CD4-positive, alpha-beta T cell (primary cell): Measurements from ENCODE around the gene RNF5. TPM values are rescaled to one million over a fixed set of nuclear protein-coding genes. Genes with fewer than 3 reads are reported as not detected.
"Not testable (repeated sequence)": the region's sequence is repeated elsewhere in the genome, so short reads cannot be mapped to it uniquely, and the experiment has no call there.

Source experiments
- ATAC-seq: fragments of 200-7000 bp; cut with Tn5 transposase; one replicate; pipeline ENCODE4 v1.10.0; 2022; ENCODE audit warnings: mild to moderate bottlenecking; ENCODE audit not compliant: poor library complexity
- CTCF ChIA-PET: fragments of 350-600 bp; sonication (Branson Sonifier 250); formaldehyde crosslinking; loops from one replicate; lab custom pipeline; 2021; ENCODE audit warnings: antibody characterized with exemption, inconsistent platforms; lab: Charles Lee
- POLR2A ChIA-PET: fragments of 350-600 bp; sonication (Branson Sonifier 250); formaldehyde crosslinking; loops from one replicate; lab custom pipeline; 2021; ENCODE audit warnings: antibody characterized with exemption, inconsistent platforms; lab: Charles Lee
- DNase-seq, 14 experiments: peaks; one replicate each; pipeline ENCODE4 v3.0.0-alpha.2; 2013 to 2020; ENCODE audit warnings: mixed read lengths in 2 of 14
- H3K27ac ChIP-seq, 2 donors: one replicate each; pipeline versions ENCODE4 v1.5.1 to v1.7.0; 2013; ENCODE audit warnings: low read length in 2 of 2, low read depth in 1 of 2, mild to moderate bottlenecking in 1 of 2
- H3K27me3 ChIP-seq, 2 experiments: 1 replicate in 1 of 2; 2 replicates in 1 of 2; pipeline versions ENCODE4 v1.6.1 to v1.7.0; 2013; ENCODE audit warnings: low read length in 2 of 2, control low read depth in 1 of 2, mild to moderate bottlenecking in 1 of 2, moderate library complexity in 1 of 2; ENCODE audit not compliant: insufficient read depth in 2 of 2, control insufficient read depth in 1 of 2
- H3K36me3 ChIP-seq: one replicate; pipeline ENCODE4 v1.6.1; 2013; ENCODE audit warnings: low read length, control low read depth; ENCODE audit not compliant: insufficient read depth
- H3K4me1 ChIP-seq: one replicate; pipeline ENCODE4 v1.6.1; 2013; ENCODE audit warnings: low read length, control low read depth; ENCODE audit not compliant: insufficient read depth
- H3K4me3 ChIP-seq: one replicate; pipeline ENCODE4 v1.5.1; 2013; ENCODE audit warnings: mild to moderate bottlenecking, low read length, moderate library complexity
- H3K9me3 ChIP-seq, 2 experiments: 1 replicate in 1 of 2; 2 replicates in 1 of 2; pipeline versions ENCODE4 v1.6.1 to v1.7.0; 2013; ENCODE audit warnings: low read length in 2 of 2, mild to moderate bottlenecking in 2 of 2, control low read depth in 1 of 2, moderate library complexity in 1 of 2; ENCODE audit not compliant: control insufficient read depth in 1 of 2, insufficient read depth in 1 of 2
- H3K27ac Mint-ChIP-seq: one replicate; pipeline ENCODE4 v1.8.0; 2020; ENCODE audit warnings: mixed read lengths
- H3K27me3 Mint-ChIP-seq: one replicate; pipeline ENCODE4 v1.8.0; 2021; ENCODE audit warnings: mixed read lengths
- H3K36me3 Mint-ChIP-seq: one replicate; pipeline ENCODE4 v1.8.0; 2021; ENCODE audit warnings: low read depth, mixed read lengths
- H3K4me1 Mint-ChIP-seq: one replicate; pipeline ENCODE4 v1.8.0; 2021; ENCODE audit warnings: low read depth, mixed read lengths
- H3K4me3 Mint-ChIP-seq: one replicate; pipeline ENCODE4 v1.8.0; 2020; ENCODE audit warnings: mild to moderate bottlenecking, mixed read lengths
- H3K9me3 Mint-ChIP-seq: one replicate; pipeline ENCODE4 v1.8.0; 2020; ENCODE audit warnings: mixed read lengths
- CTCF ChIP-seq: fragments of 200-600 bp; IDR thresholded peaks from one replicate; pipeline ENCODE4 v1.8.0; 2022; ENCODE audit warnings: antibody characterized with exemption, mild to moderate bottlenecking
- intact Hi-C, 2 experiments: fragments of 100-400 bp; cut with DNase I in 1 of 2; cut with micrococcal nuclease in 1 of 2; formaldehyde crosslinking; loops; one replicate each; pipeline versions ENCODE4 v1.15.1 to v1.9.0; 2023 to 2025; cut with DNase I, micrococcal nuclease
- total RNA-seq, 174 experiments: library from RNA in 2 of 174; stranded (reverse) in 2 of 174; gene quantifications; one replicate each; pipeline ENCODE4 v1.2.3 and lab custom pipeline; 2021 to 2026

Gene RNF5
- total RNA-seq, 2 experiments from 2014 or later, result 9.6 to 9.9 TPM

DNA sequence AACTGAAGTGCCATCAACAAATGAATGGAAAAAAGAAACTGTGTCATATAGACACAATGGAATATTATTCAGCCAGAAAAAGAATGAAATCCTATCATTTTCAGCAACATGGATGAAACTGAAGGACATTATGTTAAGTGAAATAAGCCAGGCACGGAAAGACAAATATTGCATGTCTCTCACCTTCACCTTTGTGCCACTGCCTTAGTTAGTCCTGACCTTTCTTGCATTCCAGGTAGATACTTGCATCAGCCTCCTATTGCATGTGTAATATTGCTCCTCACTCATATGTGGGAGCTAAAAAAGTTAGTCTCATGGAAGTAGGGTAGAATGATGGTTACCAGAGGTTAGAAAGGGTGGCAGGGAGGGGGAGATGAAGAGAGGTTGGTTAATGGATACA is 30.8 kb downstream of the RNF5 start:
- intact Hi-C loops, result no loop called here
- H3K27ac ChIP-seq, result no peak overlapping the region
- ChIA-PET POLR2A (interaction anchor here (0.6 kb wide), 1 partner anchor 147 kb away, joined by 3 read pairs; no protein-coding TSS in a partner anchor), CTCF (no interaction called here)
- H3K27ac Mint-ChIP-seq, result no peak overlapping the region
- H3K9me3 Mint-ChIP-seq, result no peaks in the 10 kb centered on the region
- no peaks in the 10 kb centered on the region for H3K4me1 ChIP-seq
- no peaks in the 10 kb centered on the region for H3K36me3 ChIP-seq
- H3K9me3 ChIP-seq, result no peaks in the 10 kb centered on the region
- no peak overlapping the region for H3K4me3 Mint-ChIP-seq
- no peak for ATAC-seq
- H3K36me3 Mint-ChIP-seq, result no peaks in the 10 kb centered on the region
- peaks cover 0 to 2% of the 10 kb centered on the region in 2 experiments for H3K27me3 ChIP-seq
- no peaks in the 10 kb centered on the region for H3K4me1 Mint-ChIP-seq
- no peak overlapping the region for H3K4me3 ChIP-seq
- no peak for DNase-seq
- no peak for TF ChIP-seq CTCF
- peaks cover 3% of the 10 kb centered on the region for H3K27me3 Mint-ChIP-seq

- no peak overlapping the region for H3K4me3 ChIP-seq
- Mint-ChIP-seq H3K36me3 (no peaks in the 10 kb centered on the region), H3K27me3 (no peaks in the 10 kb centered on the region), H3K27ac (no peak overlapping the region), H3K4me3 (no peak overlapping the region), H3K4me1 (no peaks in the 10 kb centered on the region), H3K9me3 (no peaks in the 10 kb centered on the region)
- POLR2A ChIA-PET, result no interaction called here
- H3K36me3 ChIP-seq, result no peaks in the 10 kb centered on the region
- H3K9me3 ChIP-seq, result no peaks in the 10 kb centered on the region
- DNase-seq (no peak), ATAC-seq (no peak)
- CTCF ChIA-PET, result no interaction called here
- no peaks in the 10 kb centered on the region for H3K4me1 ChIP-seq
- H3K27me3 ChIP-seq, result no peaks in the 10 kb centered on the region
- no peak for TF ChIP-seq CTCF
- no peak overlapping the region for H3K27ac ChIP-seq
- intact Hi-C loops, result no loop called here
Measured at GRCh38 chr6:32210191-32210601, 32.0 kb downstream of the RNF5 start.

DNA sequence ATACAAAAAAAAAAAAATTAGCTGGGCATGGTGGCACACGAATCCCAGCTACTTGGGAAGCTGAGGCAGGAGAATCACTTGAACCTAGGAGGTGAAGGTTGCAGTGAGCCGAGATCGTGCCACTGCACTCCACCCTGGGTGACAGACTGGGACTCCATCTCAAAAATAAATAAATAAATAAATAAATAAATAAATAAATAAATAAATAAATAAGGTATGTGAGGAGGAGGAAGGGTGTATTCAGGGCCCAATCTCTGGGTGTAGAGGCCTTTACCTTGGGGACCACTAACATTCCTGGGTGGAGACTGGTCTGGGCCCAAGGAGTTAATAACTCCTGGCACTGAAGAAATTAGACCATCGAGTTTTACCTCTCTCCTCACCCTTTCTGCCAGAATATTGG is 33.2 kb downstream of the RNF5 start:
- intact Hi-C loops, H3K9me3 ChIP-seq, H3K4me1 Mint-ChIP-seq, H3K27me3 Mint-ChIP-seq, H3K36me3 Mint-ChIP-seq, H3K27me3 ChIP-seq, H3K27ac Mint-ChIP-seq, H3K27ac ChIP-seq, DNase-seq, H3K4me1 ChIP-seq, H3K36me3 ChIP-seq, CTCF ChIA-PET, H3K4me3 Mint-ChIP-seq, H3K9me3 Mint-ChIP-seq, H3K4me3 ChIP-seq, ATAC-seq, POLR2A ChIA-PET: not testable (repeated sequence)

DNA sequence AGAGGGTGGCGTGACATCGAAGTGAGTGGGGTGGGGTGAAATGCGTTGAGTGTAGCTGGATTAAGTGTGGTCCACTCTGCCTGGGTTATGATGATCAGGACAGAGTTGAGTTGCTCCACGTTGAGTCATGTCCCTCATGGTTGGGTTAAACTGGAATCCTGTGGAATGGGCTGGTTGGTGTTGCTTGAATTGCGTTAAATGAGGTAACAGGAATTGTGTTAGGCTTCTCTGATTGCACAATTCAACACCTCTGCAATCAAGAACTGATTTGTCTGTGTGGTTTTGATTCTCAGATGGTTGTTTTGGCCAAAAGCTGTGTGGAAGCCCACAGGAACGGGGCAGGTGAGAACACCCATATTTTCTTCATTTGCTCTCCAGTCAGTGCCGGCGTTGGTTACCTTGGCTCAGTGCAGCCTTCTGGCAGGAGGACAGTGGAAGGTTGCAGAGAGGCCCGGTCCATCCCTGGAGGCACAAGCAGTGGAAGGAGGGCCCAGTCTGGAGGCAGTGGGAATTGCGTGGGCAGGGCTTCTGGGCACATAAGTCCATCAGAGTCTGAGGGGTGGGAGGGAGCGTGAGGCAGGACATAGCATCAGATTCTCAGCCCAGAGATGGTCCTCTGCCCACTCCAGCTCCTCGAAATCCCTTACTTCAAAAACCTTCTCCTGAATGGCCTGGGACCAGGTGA is 34.0 kb downstream of the RNF5 start:
- no peaks in the 10 kb centered on the region for H3K4me1 ChIP-seq
- CTCF ChIA-PET, result no interaction called here
- no peak for TF ChIP-seq CTCF
- POLR2A ChIA-PET, result no interaction called here
- no peak for DNase-seq
- no peak overlapping the region for H3K27ac ChIP-seq
- no peaks in the 10 kb centered on the region for H3K27me3 Mint-ChIP-seq
- no peak overlapping the region for H3K4me3 Mint-ChIP-seq
- no peak overlapping the region for H3K4me3 ChIP-seq
- H3K4me1 Mint-ChIP-seq, result no peaks in the 10 kb centered on the region
- no peak for ATAC-seq
- no peaks in the 10 kb centered on the region for H3K36me3 Mint-ChIP-seq
- intact Hi-C loops, result no loop called here
- H3K27ac Mint-ChIP-seq, result no peak overlapping the region
- H3K27me3 ChIP-seq, result no peaks in the 10 kb centered on the region
- H3K36me3 ChIP-seq, result no peaks in the 10 kb centered on the region
- no peaks in the 10 kb centered on the region for H3K9me3 Mint-ChIP-seq
- no peaks in the 10 kb centered on the region for H3K9me3 ChIP-seq
